ENCODE results near the gene ADH4.
"Not testable (repeated sequence)": the region's sequence is repeated elsewhere in the genome, so short reads cannot be mapped to it uniquely, and the experiment has no call there.

Gene ADH4

DNA sequence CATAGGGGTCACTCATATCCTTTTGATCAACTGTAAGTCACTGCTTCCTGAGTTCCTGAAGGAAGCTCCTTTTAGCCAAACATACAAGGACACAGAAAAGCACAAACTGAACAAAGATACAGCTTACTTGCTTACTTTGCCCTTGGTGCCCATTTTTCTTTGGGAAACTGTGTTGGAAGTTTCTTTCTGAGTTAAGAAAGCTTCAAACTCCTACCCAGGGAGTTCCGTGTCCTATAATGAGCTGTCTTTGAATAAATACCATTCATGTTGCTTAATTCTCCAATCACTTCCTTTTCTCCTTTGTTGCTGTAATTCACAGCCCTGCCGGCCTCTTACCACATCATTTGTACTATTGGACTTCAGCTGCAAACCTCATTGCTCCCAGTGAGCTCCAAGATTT lies at the start of gene ADH4:
ADH4 (minus strand) TSS at position 228 of the 400 bp plus-strand sequence; CDS start at position 153, 75 bp downstream.
- ATAC-seq: no peak
- Mint-ChIP-seq H3K4me3 (no peak within 1 kb of the TSS), H3K36me3 (no peaks in the 10 kb centered on the region), H3K27me3 (no peaks in the 10 kb centered on the region), H3K4me1 (no peaks in the 10 kb centered on the region), H3K9me3 (no peaks in the 10 kb centered on the region), H3K27ac (no peak within 1 kb of the TSS)

DNA sequence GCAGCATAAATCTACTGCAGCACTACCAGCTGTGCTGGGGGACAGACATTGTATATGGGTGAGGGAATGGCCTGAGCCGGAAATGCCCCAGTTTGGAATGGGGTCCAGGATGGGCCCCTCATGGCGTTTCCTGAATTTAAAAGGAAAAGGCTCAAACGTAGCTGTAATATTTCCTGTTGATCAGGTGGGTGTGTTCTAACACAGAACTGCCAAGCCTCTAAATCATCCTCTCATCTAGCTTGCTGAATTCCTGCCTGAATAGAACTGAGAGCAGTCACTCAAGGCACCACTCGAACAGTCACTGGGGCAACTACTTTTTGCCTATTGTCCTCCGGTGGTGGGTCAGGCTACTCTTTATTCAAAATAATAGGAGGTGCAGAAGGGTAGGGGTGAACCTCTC lies 46.2 kb upstream of the ADH4 start:
- no peaks in the 10 kb centered on the region for H3K27me3 Mint-ChIP-seq
- peaks cover 21% of the 10 kb centered on the region for H3K36me3 Mint-ChIP-seq
- ATAC-seq: no peak
- no peak overlapping the region for H3K4me3 Mint-ChIP-seq
- no peaks in the 10 kb centered on the region for H3K4me1 Mint-ChIP-seq
- H3K27ac Mint-ChIP-seq: no peak overlapping the region
- peaks cover 18% of the 10 kb centered on the region for H3K9me3 Mint-ChIP-seq

DNA sequence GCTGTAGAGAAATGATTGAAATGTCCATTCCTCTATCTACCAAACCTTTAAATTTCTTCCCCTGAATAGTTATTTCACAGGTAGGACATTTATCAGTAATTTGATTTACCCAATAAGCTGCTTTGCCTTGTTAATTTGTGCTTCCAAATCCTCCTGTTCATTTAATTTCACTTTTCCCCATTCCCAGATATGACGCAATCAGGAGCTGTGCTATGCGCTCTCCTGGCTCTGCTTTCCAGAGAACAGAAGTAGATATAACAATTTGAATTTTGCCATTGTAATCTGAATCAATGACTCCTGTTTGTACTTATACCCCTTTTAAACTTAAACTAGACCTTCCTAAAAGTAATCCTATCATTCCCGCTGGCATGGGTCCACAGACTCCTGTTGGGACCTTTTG lies 45.8 kb upstream of the ADH4 start:
- H3K27ac Mint-ChIP-seq, H3K27me3 Mint-ChIP-seq, H3K4me3 Mint-ChIP-seq, H3K4me1 Mint-ChIP-seq, ATAC-seq: not testable (repeated sequence)
- Mint-ChIP-seq H3K36me3 (peaks cover 25% of the 10 kb centered on the region), H3K9me3 (peaks cover 20% of the 10 kb centered on the region)

DNA sequence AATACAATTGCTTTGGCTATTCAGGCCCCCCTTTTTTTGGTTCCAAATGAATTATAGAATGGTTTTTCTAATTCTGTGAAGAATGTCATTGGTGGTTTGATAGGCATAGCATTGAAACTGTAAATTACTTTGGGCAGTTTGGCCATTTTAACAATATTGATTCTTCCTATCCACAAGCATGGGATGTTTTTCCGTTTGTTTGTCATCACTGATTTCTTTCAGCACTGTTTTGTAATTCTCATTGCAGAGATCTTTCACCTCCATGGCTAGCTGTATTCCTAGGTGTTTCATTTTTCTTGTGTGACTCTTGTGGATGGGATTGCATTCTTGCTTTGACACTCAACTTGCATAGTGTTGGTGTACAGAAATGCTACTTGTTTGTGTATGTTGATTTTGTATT lies 41.9 kb upstream of the ADH4 start:
- no peaks in the 10 kb centered on the region for H3K4me1 Mint-ChIP-seq
- ATAC-seq: no peak
- peaks cover 18% of the 10 kb centered on the region for H3K9me3 Mint-ChIP-seq
- no peaks in the 10 kb centered on the region for H3K27me3 Mint-ChIP-seq
- peaks cover 29% of the 10 kb centered on the region for H3K36me3 Mint-ChIP-seq
- no peak overlapping the region for H3K27ac Mint-ChIP-seq
- H3K4me3 Mint-ChIP-seq: no peak overlapping the region

DNA sequence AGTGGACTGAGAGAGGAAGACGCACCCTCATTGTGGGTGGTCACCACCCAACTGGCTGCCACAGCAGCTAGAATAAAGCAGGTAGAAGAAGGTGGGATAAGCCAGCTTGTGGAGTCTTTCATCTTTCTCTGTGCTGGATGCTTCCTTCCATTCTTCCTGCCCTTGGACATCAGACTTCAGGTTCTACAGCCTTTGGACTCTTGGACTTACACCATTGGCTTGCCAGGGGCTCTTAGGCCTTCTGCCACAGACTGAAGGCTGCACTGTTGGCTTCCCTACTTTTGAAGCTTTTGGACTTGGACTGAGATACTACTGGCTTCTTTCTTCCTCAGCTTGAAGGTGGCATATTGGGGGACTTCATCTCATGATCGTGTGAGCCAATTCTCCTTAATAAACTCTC lies 41.5 kb upstream of the ADH4 start:
- peaks cover 15% of the 10 kb centered on the region for H3K9me3 Mint-ChIP-seq
- H3K4me1 Mint-ChIP-seq: no peaks in the 10 kb centered on the region
- no peaks in the 10 kb centered on the region for H3K27me3 Mint-ChIP-seq

DNA sequence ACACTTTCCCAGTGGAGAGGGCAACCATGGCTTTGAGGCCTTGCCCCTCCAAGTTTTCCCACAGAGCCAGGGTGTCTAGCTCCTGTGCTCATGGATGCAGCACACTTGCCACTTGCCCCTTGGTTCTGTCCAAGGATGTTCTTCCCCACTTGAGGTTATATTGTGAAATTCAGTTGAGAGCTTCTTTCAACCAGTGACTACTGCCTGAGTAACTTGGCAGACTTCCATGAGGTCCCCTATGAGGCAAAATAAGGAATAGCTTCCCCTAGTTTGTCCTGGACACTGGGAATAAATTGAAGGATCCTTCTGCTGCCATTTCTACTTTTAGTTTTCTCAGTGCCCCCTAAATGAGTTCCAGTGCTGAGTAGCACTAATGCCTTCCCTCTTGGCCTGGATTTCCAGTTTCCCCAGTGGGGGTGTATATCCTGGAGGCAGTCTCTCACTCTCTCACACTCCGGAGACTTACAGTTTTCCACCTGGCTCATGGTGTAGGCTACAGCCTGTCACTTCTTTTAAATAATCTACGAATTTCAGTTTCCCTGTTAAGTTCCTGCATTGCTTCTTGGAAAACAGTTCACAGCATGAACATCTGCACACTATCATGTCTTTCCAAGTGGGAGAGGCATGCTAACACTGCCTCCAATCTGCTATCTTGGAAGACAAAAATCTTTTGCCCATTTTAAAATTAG lies 36.4 kb upstream of the ADH4 start:
- Mint-ChIP-seq H3K9me3 (peaks cover 12% of the 10 kb centered on the region), H3K36me3 (peaks cover 28% of the 10 kb centered on the region), H3K27ac (no peak overlapping the region), H3K4me1 (no peaks in the 10 kb centered on the region), H3K27me3 (no peaks in the 10 kb centered on the region), H3K4me3 (no peak overlapping the region)
- ATAC-seq: no peak

More for the DNA sequence above, 41.5 kb upstream of the ADH4 start:
- ATAC-seq: no peak
- peaks cover 25% of the 10 kb centered on the region for H3K36me3 Mint-ChIP-seq
- no peak overlapping the region for H3K4me3 Mint-ChIP-seq
- H3K27ac Mint-ChIP-seq: no peak overlapping the region

DNA sequence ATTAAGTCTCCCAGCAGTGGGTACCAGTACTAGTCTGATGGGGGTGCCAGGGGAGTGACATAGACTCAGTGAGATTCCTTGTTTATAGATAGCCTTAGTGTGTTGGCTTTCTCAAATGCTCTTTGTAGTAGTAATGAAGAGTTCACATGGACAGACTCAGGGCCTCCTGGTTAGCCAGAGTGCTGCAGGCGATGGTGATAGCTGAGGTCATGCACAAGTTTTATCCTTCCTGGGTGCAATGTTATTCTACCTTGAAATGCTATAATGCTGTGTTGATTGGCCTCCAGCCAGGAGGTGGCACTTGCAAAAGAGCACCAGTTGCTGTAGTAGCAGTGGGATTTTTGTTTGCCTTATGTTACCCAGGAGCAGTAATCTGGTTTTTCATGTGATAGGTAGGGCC lies 35.5 kb upstream of the ADH4 start:
- ATAC-seq: peak; percentile 31
- Mint-ChIP-seq H3K27ac (no peak overlapping the region), H3K4me1 (no peaks in the 10 kb centered on the region), H3K27me3 (no peaks in the 10 kb centered on the region), H3K4me3 (no peak overlapping the region), H3K36me3 (peaks cover 19% of the 10 kb centered on the region), H3K9me3 (peaks cover 10% of the 10 kb centered on the region)

DNA sequence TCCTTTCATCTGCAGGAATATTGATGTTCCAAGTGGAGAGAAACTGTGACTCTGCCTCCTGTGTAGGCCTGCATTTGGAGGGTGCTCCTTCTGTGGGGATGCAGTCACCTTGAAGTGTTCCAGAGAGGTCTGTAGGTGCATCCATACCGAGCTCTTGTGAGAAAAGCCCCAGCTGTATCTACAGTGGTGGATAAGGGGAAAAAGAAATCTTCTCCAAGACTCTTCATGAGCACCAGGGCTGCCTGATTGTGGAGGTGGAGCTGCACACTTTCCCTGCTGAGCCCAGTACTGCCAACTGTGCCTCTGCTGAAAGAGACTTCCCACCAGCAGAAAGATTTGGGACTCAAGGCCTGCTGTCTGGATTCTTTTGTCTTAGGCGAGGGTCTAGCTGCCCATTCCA lies 35.1 kb upstream of the ADH4 start:
- H3K36me3 Mint-ChIP-seq: peaks cover 19% of the 10 kb centered on the region

DNA sequence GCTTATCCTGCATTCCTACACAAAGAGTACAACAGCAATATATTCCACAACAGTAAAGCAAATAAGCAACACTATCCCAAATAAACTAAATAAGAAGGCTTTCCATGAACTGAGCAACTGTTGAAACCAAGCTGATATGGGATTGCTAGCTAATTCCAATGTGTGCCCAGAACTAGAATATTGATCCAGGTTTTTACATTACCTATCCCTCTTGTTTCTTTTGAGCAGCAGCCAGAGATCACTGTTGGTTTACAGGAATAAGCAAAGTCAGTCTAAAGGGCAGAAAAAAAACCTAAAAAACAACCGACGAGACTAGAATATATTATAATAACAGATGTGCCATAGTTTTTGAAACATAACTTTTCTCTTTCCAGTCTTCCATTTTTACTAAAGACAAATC lies 22.4 kb upstream of the ADH4 start:
- H3K9me3 Mint-ChIP-seq: peaks cover 7% of the 10 kb centered on the region
- ATAC-seq: no peak
- H3K36me3 Mint-ChIP-seq: peaks cover 7% of the 10 kb centered on the region
- no peak overlapping the region for H3K4me3 Mint-ChIP-seq
- H3K27me3 Mint-ChIP-seq: no peaks in the 10 kb centered on the region
- H3K27ac Mint-ChIP-seq: no peak overlapping the region
- H3K4me1 Mint-ChIP-seq: no peaks in the 10 kb centered on the region

More for the DNA sequence above, 35.1 kb upstream of the ADH4 start:
- no peaks in the 10 kb centered on the region for H3K27me3 Mint-ChIP-seq
- H3K9me3 Mint-ChIP-seq: peaks cover 9% of the 10 kb centered on the region
- H3K4me3 Mint-ChIP-seq: no peak overlapping the region
- no peak for ATAC-seq
- no peak overlapping the region for H3K27ac Mint-ChIP-seq
- H3K4me1 Mint-ChIP-seq: no peaks in the 10 kb centered on the region

DNA sequence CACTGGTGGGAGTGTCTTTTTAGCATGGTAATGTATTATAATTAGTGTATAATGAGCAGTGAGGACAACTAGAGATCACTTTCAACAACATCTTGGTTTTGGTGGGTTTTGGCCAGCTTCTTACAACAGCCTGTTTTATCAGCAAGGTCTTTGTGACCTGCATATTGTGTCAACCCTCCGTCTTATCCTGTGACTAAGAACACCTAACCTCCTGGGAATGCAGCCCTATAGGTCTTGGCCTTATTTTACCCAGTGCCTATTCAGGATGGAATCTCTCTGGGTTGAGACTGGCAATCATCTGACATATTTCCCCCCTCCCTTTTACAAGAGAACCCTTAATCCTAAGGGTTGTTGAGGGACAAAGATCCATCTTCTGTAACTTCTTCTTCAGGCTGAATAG lies 21.9 kb upstream of the ADH4 start:
- no peaks in the 10 kb centered on the region for H3K27me3 Mint-ChIP-seq
- H3K4me1 Mint-ChIP-seq: no peaks in the 10 kb centered on the region
- H3K4me3 Mint-ChIP-seq: no peak overlapping the region
- ATAC-seq: no peak
- H3K9me3 Mint-ChIP-seq: peaks cover 7% of the 10 kb centered on the region
- H3K27ac Mint-ChIP-seq: no peak overlapping the region
- peaks cover 7% of the 10 kb centered on the region for H3K36me3 Mint-ChIP-seq

DNA sequence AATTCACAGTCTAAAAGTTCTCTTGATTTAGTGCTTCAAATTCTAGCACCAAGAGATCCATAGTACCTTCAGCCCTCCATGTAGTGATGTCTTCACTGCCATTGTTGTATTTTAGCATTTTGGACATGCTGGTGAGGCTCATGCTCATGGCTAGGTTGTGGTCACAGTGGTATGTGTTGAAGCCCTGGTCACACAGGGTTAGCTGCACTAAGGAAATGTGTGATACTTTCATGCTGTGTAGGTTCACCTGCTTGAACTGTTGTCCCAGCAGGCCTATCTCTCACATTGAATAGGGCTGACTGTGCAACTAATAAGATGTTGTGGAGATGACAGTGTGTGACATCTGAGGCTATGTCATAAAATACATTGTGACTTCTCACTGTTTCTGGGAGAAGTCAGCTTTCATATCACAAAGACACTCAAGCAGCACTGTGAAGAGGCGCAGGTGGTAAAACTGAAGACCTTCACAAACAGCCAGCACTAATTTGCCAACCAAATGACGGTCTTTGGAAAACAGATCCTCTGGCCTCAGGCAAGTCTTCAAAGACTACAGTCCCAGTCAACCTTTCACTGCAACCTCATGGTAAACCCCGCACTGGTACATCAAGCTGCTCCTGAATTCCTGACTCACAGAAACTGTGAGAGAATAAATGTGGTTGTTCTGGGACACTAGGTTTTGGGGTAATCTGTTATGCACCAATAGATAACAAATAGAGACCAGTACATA lies 17.4 kb upstream of the ADH4 start:
- no peaks in the 10 kb centered on the region for H3K4me1 Mint-ChIP-seq
- no peaks in the 10 kb centered on the region for H3K9me3 Mint-ChIP-seq
- no peaks in the 10 kb centered on the region for H3K27me3 Mint-ChIP-seq
- H3K4me3 Mint-ChIP-seq: no peak overlapping the region
- H3K27ac Mint-ChIP-seq: no peak overlapping the region
- no peaks in the 10 kb centered on the region for H3K36me3 Mint-ChIP-seq
- ATAC-seq: peak; percentile 8

DNA sequence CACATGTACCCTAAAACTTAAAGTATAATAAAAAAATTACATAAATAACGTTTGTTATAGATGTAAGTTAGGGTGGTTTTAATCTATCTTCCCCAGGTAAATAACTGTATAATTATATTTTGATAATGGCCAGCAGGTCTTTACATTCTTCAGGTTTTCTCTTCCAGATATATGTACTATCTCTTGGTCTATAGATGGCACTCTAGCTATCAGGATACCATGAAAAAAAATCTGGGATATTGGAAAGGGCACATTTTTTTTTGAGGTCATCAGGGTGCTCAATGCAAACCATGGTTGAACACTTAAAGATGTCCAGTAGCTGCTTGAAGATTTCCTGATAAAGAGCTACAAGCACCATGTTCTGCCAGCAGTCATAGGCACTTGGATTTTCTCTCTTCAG lies 15.6 kb upstream of the ADH4 start:
- no peak for ATAC-seq
- no peaks in the 10 kb centered on the region for H3K4me1 Mint-ChIP-seq
- no peak overlapping the region for H3K4me3 Mint-ChIP-seq
- no peak overlapping the region for H3K27ac Mint-ChIP-seq
- H3K9me3 Mint-ChIP-seq: no peaks in the 10 kb centered on the region
- no peaks in the 10 kb centered on the region for H3K36me3 Mint-ChIP-seq
- no peaks in the 10 kb centered on the region for H3K27me3 Mint-ChIP-seq

DNA sequence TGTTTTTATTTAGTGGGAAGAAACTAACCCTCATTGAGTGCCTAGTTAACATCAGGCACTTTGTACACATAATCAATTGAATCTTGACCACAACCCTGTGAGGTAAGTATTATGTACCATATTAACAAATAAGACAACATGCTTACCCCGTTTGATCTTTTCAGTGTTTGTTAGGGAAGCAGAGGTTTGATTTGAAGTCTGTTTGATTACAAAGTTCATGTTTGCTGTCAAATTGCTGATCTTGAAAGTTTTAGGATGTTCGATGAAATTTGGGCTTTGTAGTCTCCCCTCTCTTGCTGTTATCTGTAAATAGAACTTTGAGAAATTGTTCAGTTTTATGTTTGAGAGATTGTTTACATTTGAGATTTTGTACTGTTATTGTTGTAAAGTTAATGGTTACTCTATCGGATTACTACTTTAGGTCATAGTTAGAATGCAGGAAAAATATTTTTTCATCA lies 13.4 kb upstream of the ADH4 start:
- Mint-ChIP-seq H3K27me3 (no peaks in the 10 kb centered on the region), H3K4me1 (no peaks in the 10 kb centered on the region), H3K36me3 (no peaks in the 10 kb centered on the region), H3K9me3 (no peaks in the 10 kb centered on the region), H3K4me3 (no peak overlapping the region), H3K27ac (no peak overlapping the region)
- ATAC-seq: no peak

DNA sequence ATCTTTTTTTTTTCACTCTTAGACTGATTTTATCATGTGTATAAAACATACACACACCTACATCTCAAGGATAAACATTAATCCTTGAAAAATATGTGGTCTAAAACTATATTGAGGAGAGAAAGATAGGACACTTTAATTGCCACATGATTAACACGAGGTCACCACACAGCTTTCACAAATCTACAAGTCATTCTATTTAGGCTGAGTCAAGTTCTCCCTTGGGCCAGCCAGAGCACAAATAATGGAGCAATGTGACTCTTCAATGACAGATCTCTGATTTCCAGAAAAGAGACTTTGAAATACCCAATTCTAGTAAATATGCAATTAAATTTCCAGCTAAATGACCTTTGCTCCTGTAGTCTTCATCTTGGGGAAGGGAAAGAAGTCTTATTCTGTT lies 12.9 kb upstream of the ADH4 start:
- ATAC-seq: no peak

DNA sequence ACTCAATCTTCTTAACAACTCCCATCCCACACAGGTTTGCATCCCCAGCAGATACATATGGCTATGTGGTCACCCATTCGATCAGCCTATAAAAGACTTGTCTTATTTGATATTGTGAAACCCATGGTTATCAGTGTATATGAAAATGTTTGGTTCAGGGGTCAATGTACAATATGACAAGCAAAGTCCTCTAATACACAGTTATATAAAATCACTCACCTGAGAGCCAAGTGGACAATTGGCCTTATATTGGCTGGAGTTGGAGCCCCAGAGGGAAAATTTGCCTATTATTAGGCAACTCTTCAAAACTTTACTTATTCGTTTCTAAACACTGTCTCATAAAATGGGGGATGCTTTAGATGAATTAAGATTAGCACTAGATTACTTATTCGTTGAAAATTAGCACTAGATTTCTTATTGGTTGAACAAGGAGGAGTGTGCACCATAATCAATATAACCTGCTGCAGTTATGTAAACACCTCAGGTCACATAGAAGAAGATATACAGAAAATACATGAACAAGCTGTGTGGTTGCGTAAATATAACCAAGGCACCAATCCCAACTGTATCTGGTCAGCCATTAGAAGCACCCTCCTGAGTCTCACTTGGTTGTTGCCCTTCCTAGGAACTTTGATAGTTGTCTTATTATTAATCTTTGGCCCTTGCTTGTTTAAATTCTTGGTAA lies 10.7 kb upstream of the ADH4 start:
- peaks cover 6% of the 10 kb centered on the region for H3K9me3 Mint-ChIP-seq
- H3K36me3 Mint-ChIP-seq: peaks cover 6% of the 10 kb centered on the region
- H3K4me3 Mint-ChIP-seq: no peak overlapping the region
- no peaks in the 10 kb centered on the region for H3K4me1 Mint-ChIP-seq
- no peak overlapping the region for H3K27ac Mint-ChIP-seq
- no peak for ATAC-seq
- H3K27me3 Mint-ChIP-seq: peaks cover 9% of the 10 kb centered on the region

More for the DNA sequence above, 12.9 kb upstream of the ADH4 start:
- Mint-ChIP-seq H3K9me3 (no peaks in the 10 kb centered on the region), H3K36me3 (no peaks in the 10 kb centered on the region), H3K4me3 (no peak overlapping the region), H3K4me1 (no peaks in the 10 kb centered on the region), H3K27me3 (no peaks in the 10 kb centered on the region), H3K27ac (no peak overlapping the region)
